ENCODE data around the gene TPPP3.

Gene TPPP3

DNA sequence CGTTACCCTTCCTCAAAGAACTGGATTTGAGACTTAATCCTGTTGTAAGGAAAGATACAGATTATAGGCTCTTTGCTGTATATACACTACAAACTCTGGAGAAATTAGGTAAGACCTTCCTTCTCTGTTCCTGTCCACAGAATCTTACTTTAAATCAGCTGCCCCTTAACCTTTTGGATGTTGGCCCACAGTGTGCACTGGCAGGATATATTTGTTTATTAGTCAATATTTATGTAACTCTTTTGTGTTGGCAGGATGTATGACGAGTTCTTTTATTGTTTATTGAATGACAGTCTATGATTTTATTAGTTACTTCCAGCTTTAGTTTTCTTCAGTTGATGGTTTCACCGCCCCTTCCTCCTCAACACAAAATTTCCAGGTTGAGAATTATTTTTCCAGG, 47.0 kb downstream of the TPPP3 start:
- DNase-seq (ENCODE audit: low read depth in 2 of 2), result no peak

DNA sequence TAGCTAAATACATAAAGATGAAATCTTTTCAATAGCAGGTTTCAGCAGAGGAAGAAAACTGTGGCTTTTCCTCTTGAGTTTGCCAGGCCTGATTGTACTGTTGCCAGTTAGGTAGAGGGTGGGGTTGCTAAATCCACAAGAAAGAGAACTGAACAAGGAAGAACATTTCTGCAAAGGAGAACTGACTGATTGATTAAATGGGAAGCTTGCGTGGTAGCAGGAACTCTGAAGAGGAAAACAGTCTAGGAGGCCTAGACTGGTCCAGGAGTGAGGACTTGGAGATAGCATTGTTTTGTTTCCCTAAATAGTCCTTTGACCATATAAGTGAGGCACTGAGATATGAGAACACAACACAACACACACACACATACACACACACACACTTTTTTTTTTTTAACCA, 47.9 kb downstream of the TPPP3 start:
- no peak for DNase-seq (ENCODE audit: low read depth in 2 of 2)

DNA sequence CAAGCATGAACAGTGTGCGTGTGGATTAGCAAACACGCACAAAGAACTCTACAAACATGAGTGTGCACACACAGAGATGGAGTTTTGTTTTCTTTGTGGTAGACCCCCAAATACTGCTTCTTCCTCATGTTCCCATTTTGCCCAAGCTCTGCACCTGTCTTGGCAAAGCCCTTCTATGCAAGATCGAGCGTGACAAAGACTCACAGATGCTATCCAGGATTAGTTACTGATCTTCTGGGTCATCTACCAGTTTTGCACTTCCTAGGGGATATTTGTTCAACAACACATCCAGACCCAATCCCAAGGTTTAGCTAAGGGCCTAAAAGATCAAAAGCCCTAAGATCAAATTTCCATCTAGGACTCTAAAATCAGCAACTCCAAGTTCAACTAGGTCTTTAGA, 50.7 kb downstream of the TPPP3 start:
- DNase-seq (ENCODE audit: low read depth in 2 of 2), result no peak

DNA sequence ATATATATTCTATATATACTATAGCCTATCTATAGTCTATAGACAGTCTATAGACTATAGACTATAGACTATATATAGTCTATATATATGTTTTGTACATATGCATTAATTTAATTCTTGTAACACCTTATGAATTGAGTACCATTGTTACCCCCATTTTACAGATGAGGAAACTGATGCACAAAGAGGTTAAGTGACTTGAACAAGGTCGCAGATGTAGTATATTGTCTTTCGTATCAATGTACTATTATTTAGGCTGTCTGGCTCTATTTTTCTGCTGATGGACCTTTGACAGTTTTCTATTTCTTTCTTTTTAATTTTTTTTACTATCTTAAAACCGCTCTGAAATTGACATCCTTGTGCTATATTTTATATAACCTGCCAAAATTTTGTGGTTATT, 52.0 kb downstream of the TPPP3 start:
- no peak for DNase-seq (ENCODE audit: low read depth in 2 of 2)
